HepG2 (cell line): Measurements from ENCODE around the gene MTHFD1L. TPM values are rescaled to one million over a fixed set of nuclear protein-coding genes. Genes with fewer than 3 reads are reported as not detected.
A peak's percentile ranks its signal among the peaks of the same experiment; 100 is the strongest.

Experiments
- AHR ChIP-seq: IDR thresholded peaks from 2 replicates; pipeline ENCODE4 v1.6.1; 2018; ENCODE audit warnings: missing genetic modification reagents, missing compliant biosample characterization
- CHD4 ChIP-seq: fragments of 200-600 bp; sonication (generic); IDR thresholded peaks from 2 replicates; pipeline ENCODE4 v1.7.0; 2017; ENCODE audit warnings: mild to moderate bottlenecking, low read length, borderline replicate concordance
- EED ChIP-seq: sonication (generic); formaldehyde crosslinking; IDR thresholded peaks from 2 replicates; pipeline ENCODE4 v1.5.0; 2020; ENCODE audit warnings: mild to moderate bottlenecking, missing genetic modification reagents
- ELF4 ChIP-seq: sonication (generic); formaldehyde crosslinking; IDR thresholded peaks from 2 replicates; pipeline ENCODE4 v1.5.0; 2020; ENCODE audit warnings: missing genetic modification reagents, mild to moderate bottlenecking, moderate library complexity, borderline replicate concordance
- FLYWCH1 ChIP-seq: sonication (generic); formaldehyde crosslinking; IDR thresholded peaks from 2 replicates; pipeline ENCODE4 v1.8.1; 2023; ENCODE audit warnings: mild to moderate bottlenecking, missing genetic modification reagents
- FOXK1 ChIP-seq: sonication (generic); formaldehyde crosslinking; IDR thresholded peaks from 2 replicates; pipeline ENCODE4 v1.4.0; 2020; ENCODE audit warnings: low read depth, missing genetic modification reagents, borderline replicate concordance
- HBP1 ChIP-seq: IDR thresholded peaks from 2 replicates; pipeline ENCODE4 v1.6.1; 2016; ENCODE audit warnings: low read depth, control low read depth
- HINFP ChIP-seq: sonication (generic); formaldehyde crosslinking; IDR thresholded peaks from 2 replicates; pipeline ENCODE4 v1.4.0; 2020; ENCODE audit warnings: low read depth, mild to moderate bottlenecking, missing genetic modification reagents
- KDM5A ChIP-seq: fragments of 200-600 bp; sonication (generic); IDR thresholded peaks from 2 replicates; pipeline ENCODE4 v1.7.0; 2018; ENCODE audit warnings: antibody characterized with exemption, mild to moderate bottlenecking, low read length, borderline replicate concordance
- MTF1 ChIP-seq: sonication (generic); formaldehyde crosslinking; IDR thresholded peaks from 2 replicates; pipeline ENCODE4 v1.5.0; 2020; ENCODE audit warnings: missing genetic modification reagents
- NFIC ChIP-seq: IDR thresholded peaks from 2 replicates; pipeline ENCODE4 v1.6.1; 2012; ENCODE audit warnings: mild to moderate bottlenecking, low read length, inconsistent platforms
- PHF5A ChIP-seq: IDR thresholded peaks from one replicate; pipeline ENCODE4 v1.6.1; 2018; ENCODE audit warnings: low read depth, missing genetic modification reagents; ENCODE audit not compliant: unreplicated experiment
- RXRB ChIP-seq: IDR thresholded peaks from 2 replicates; pipeline ENCODE4 v1.6.1; 2016; ENCODE audit warnings: borderline replicate concordance, missing genetic modification reagents, missing compliant biosample characterization
- YY1 ChIP-seq: IDR thresholded peaks from 2 replicates; pipeline ENCODE4 v1.6.1; 2011; ENCODE audit warnings: low read length, low read depth, moderate library complexity, mild to moderate bottlenecking; ENCODE audit not compliant: insufficient read depth, insufficient replicate concordance
- ZBTB46 ChIP-seq: sonication (generic); formaldehyde crosslinking; IDR thresholded peaks from 2 replicates; pipeline ENCODE4 v1.4.0; 2020; ENCODE audit warnings: mild to moderate bottlenecking, missing genetic modification reagents, borderline replicate concordance
- ZFX ChIP-seq: sonication (generic); formaldehyde crosslinking; IDR thresholded peaks from 2 replicates; pipeline ENCODE4 v1.4.0; 2020; ENCODE audit warnings: mild to moderate bottlenecking, low read depth, missing genetic modification reagents, moderate library complexity
- ZNF205 ChIP-seq: IDR thresholded peaks from 2 replicates; pipeline ENCODE4 v1.6.1; 2018; ENCODE audit warnings: missing biosample characterization, missing genetic modification reagents
- ZNF235 ChIP-seq: sonication (generic); formaldehyde crosslinking; IDR thresholded peaks from 2 replicates; pipeline ENCODE4 v1.8.1; 2023; ENCODE audit warnings: mild to moderate bottlenecking, missing genetic modification reagents, borderline replicate concordance
- ZNF251 ChIP-seq: sonication (generic); formaldehyde crosslinking; IDR thresholded peaks from 2 replicates; pipeline ENCODE4 v1.9.0; 2021; ENCODE audit warnings: mild to moderate bottlenecking, missing genetic modification reagents
- ZNF263 ChIP-seq: sonication (generic); formaldehyde crosslinking; IDR thresholded peaks from 2 replicates; pipeline ENCODE4 v1.4.0; 2020; ENCODE audit warnings: missing genetic modification reagents
- ZNF292 ChIP-seq: sonication (generic); formaldehyde crosslinking; IDR thresholded peaks from 2 replicates; pipeline ENCODE4 v1.8.1; 2022; ENCODE audit warnings: mild to moderate bottlenecking, low read depth, missing genetic modification reagents, borderline replicate concordance
- ZNF607 ChIP-seq: sonication (generic); formaldehyde crosslinking; IDR thresholded peaks from 2 replicates; pipeline ENCODE4 v1.5.1; 2020; ENCODE audit warnings: missing genetic modification reagents, mild to moderate bottlenecking, borderline replicate concordance
- ZNF660 ChIP-seq: sonication (generic); formaldehyde crosslinking; IDR thresholded peaks from 2 replicates; pipeline ENCODE4 v1.5.1; 2020; ENCODE audit warnings: mild to moderate bottlenecking, low read depth, missing genetic modification reagents, borderline replicate concordance
- ZNF841 ChIP-seq: sonication (generic); formaldehyde crosslinking; IDR thresholded peaks from 2 replicates; pipeline ENCODE4 v1.8.1; 2023; ENCODE audit warnings: missing genetic modification reagents, borderline replicate concordance
- polyA plus RNA-seq, 8 experiments: library from polyadenylated mRNA; depleted of rRNA in 3 of 8; stranded (reverse) in 7 of 8; unstranded in 1 of 8; fragments of >200 nt; fragmentation: Illumina TruSeq in 4 of 8; extraction: Trizol in 4 of 8; gene quantifications; 2 replicates each; pipeline versions ENCODE4 v1.2.1 to v1.2.3, GENCODE V29; 2011 to 2016; ENCODE audit warnings: low read depth in 4 of 8, missing spikeins in 1 of 8, mixed read lengths in 1 of 8; ENCODE audit not compliant: insufficient read depth in 1 of 8
- total RNA-seq, 5 experiments: library from RNA; depleted of rRNA; stranded (reverse); fragments of >200 nt; fragmentation: Illumina TruSeq; extraction: Trizol; gene quantifications; 2 replicates each; pipeline ENCODE4 v1.2.3, GENCODE V29; 2016; ENCODE audit warnings: low read depth in 1 of 5

MTHFD1L gene
- total and polyA plus RNA-seq, 2 of the 13 experiments (the other 11 are each of a cell fraction or from before 2014, with no cell fraction given): 24.0 to 39.6 TPM

- TF ChIP-seq YY1: peak; percentile 76
- no peak for TF ChIP-seq HINFP (CRISPR knock-in tag)
- no peak for TF ChIP-seq EED (CRISPR knock-in tag)
- TF ChIP-seq ZNF251 (CRISPR knock-in tag): no peak
- no peak for TF ChIP-seq CHD4
- TF ChIP-seq ZNF235 (CRISPR knock-in tag): no peak
- TF ChIP-seq HBP1 (CRISPR knock-in tag): peak; percentile 82; the same call in 1 of the 2 replicates
- no peak for TF ChIP-seq ZNF660 (CRISPR knock-in tag)
- no peak for TF ChIP-seq ZNF263 (CRISPR knock-in tag)
- TF ChIP-seq ZFX: peak; percentile 88
- no peak for TF ChIP-seq KDM5A
- TF ChIP-seq FLYWCH1 (CRISPR knock-in tag): peak; percentile 59
- 0 out of 2 replicates have a peak, but pooled peaks have one; percentile 48 for TF ChIP-seq AHR (CRISPR knock-in tag)
- TF ChIP-seq NFIC: no peak
- TF ChIP-seq PHF5A (CRISPR knock-in tag): no peak
- TF ChIP-seq ZNF841 (CRISPR knock-in tag): no peak; the same call in 1 of the 2 replicates
- 0 out of 2 replicates have a peak, but pooled peaks have one; percentile 44 for TF ChIP-seq ZBTB46
- peak; percentile 58; the same call in 1 of the 2 replicates for TF ChIP-seq RXRB
- TF ChIP-seq ZNF607 (CRISPR knock-in tag): peak; percentile 85
- no peak for TF ChIP-seq MTF1 (CRISPR knock-in tag)
- no peak for TF ChIP-seq ZNF292 (CRISPR knock-in tag)
- TF ChIP-seq FOXK1 (CRISPR knock-in tag): peak; percentile 64; the same call in 1 of the 2 replicates
- no peak for TF ChIP-seq ELF4
- TF ChIP-seq ZNF205 (CRISPR knock-in tag): peak; percentile 71; the same call in 1 of the 2 replicates
Observed at GRCh38 chr6:150866147-150866990, 867 bp downstream of the MTHFD1L start (continued).
